NOMO-1 (cell line): Measurements from ENCODE around the gene PRKAG2.
"Not testable (repeated sequence)": the region's sequence is repeated elsewhere in the genome, so short reads cannot be mapped to it uniquely, and the experiment has no call there.

Experiments used
- DNase-seq, 2 experiments: peaks; one replicate each; lab custom pipeline; 2025; ENCODE audit not compliant: unreplicated experiment in 2 of 2; lab: John Stamatoyannopoulos, UW

The PRKAG2 gene

GRCh38 chr7:151837285-151838042 is 39.5 kb downstream of the PRKAG2 start:
- no peak for DNase-seq

DNA sequence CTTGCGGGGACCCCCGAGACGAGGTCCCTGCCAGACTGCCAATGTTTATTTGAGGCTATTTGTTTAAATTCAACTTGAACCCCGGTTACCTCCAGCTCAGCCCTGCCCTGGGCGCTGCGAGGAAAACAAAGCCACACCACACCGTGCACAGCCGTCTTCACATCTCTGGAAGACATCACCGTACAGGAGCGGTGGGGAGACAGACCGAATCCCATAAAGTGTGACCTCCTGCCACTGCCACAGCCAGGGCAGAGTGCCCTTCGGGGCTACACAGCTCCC is 40.0 kb downstream of the PRKAG2 start:
- DNase-seq = no peak

GRCh38 chr7:151836191-151836926 is 40.6 kb downstream of the PRKAG2 start:
- DNase-seq = no peak

DNA sequence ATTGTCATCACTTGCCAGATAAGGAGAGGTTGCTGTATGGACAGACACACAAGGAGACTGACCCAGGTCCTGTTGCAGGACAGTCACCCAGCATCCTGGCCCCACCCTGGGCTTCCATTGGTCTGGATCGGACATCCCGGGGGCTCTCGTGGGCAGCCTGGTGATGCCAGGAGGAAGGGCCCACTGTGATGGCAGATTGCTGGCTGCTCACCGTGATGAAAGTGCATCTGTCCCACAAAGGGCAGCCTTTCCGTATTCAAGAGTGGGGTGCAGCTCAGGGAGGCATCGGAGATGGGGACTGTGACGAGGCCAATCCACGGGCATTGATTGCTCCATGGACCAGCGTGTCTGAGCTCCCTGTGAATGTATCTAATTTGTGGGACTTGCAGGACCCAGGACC is 41.3 kb downstream of the PRKAG2 start:
- DNase-seq = no peak

GRCh38 chr7:151834271-151835035 is 42.5 kb downstream of the PRKAG2 start:
- DNase-seq = no peak

- no peak for DNase-seq
Observed at GRCh38 chr7:151833691-151834090, 43.2 kb downstream of the PRKAG2 start.

DNA sequence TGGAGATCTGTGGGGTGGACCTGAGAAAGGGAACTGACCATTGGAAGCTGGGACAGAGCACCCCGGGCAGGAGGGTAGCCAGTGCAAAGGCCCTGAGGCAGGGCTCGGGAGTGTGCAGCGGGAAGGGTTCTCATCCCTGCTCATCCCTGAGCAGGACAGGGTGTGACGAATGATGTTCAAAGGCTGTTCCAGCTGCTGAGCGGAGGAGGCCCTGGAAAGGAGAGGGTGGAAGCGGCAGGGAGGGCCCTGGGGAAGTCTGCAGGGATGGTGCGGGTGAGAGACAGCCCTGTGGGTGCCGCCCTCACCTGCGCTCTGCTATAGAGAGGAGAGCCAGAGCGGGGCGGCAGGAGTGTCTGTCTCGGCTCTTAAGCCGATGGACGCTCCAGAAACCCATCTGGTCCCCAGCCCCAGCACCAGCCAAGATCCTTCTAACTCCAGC is 43.7 kb downstream of the PRKAG2 start:
- no peak for DNase-seq

GRCh38 chr7:151832656-151833055 is 44.3 kb downstream of the PRKAG2 start:
- no peak for DNase-seq

- DNase-seq = no peak
Observed at GRCh38 chr7:151832138-151832537, 44.8 kb downstream of the PRKAG2 start.

- DNase-seq = no peak
Observed at GRCh38 chr7:151831606-151832005, 45.3 kb downstream of the PRKAG2 start.

DNA sequence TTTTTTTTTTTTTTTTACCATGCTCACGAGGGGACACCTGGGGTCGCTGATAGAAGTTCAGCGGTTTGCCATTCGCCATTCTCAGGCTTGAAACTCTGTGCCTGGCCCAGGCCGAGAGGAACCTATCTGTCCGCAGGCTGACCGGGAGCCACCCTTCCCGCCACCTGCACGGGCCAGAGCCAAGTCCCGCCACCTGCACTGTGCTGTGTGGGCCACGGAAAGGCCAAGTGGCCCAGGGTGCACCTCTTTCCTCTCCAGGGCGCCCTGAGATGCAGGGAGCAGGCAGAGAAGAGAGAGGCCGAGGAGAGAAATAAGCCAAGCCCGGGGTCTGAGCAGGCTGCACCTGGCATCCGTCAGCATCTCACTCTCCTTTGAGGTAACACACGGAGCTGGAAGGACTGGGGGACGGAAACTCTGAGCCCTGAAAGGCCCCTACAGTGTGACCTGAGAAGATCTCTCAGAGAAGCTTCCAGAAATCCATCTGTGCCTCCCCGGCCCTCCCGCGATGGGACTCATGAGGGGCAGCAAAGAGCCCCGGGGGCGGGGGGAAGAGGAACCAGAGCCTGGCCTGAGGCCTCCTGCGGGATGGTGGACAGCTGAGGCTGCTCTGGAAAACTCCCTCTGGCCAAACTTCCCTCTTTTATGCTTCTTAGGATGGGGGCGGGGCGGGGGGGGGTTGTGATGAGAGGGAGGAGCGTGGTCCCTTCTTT is 46.6 kb downstream of the PRKAG2 start:
- no peak for DNase-seq

GRCh38 chr7:151829707-151830106 is 47.2 kb downstream of the PRKAG2 start:
- no peak for DNase-seq

- no peak for DNase-seq
Observed at GRCh38 chr7:151827620-151828019, 49.3 kb downstream of the PRKAG2 start.

- not testable (repeated sequence) for DNase-seq
Observed at GRCh38 chr7:151826316-151826715, 50.6 kb downstream of the PRKAG2 start.

DNA sequence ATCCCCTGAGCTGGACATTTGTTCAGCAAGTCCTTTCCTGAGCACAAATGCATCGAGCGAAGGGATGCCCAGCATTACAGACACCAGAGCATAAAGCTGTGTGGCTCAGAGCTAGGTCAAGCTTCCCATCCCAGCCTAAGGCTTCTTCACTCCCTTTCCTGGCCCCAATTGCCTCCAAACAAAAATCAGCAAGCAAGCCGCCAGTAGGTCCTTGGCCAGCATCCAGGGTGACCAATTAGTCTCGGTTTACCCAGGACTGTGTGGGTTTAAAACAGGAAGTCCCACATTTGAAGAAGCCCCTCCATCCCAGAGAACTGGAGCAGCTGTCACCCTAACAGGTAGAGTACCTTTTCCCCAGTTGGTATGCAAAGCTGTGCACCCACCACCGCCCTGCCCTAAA is 51.2 kb downstream of the PRKAG2 start:
- DNase-seq = no peak

DNA sequence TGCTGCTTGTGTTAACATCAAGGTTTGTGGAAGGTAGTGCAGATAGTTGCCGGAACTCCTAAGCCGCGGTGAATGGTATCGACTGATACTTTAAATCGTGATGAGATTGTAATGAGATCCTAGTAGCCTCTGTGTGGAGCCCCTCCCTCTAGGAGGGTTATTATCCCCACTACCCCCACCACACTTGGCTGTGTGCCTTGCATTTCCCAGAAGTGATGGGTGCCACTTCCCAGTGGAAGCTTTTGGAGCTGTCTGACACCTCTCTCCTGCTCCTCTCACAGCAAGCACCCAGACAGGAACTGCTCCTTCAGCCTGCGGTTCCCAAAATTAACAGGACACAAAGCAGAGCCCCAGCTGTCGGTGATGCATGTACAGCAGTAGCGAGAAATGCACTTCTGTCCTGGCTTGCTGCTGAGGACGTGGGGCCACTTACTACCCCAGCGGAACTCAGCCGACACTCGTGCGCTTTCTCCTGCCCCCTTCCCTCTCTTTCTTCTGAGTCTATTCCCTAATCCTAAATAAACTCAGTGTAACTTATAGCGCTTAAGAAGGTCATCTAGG is 52.5 kb downstream of the PRKAG2 start:
- DNase-seq = no peak

- DNase-seq = no peak
Observed at GRCh38 chr7:151823566-151824372, 53.1 kb downstream of the PRKAG2 start.

- no peak for DNase-seq
Observed at GRCh38 chr7:151822541-151823181, 54.3 kb downstream of the PRKAG2 start.

- no peak for DNase-seq
Observed at GRCh38 chr7:151821806-151822540, 54.9 kb downstream of the PRKAG2 start.
